Measurements from ENCODE around the gene ASCC3. TPM values are rescaled to one million over a fixed set of nuclear protein-coding genes. Genes with fewer than 3 reads are reported as not detected.
A peak's percentile ranks its signal among the peaks of the same experiment; 100 is the strongest.

The ASCC3 gene
- total and polyA plus RNA-seq, 12 donors, result 3.9 to 22.9 (median 16.1) TPM

DNA sequence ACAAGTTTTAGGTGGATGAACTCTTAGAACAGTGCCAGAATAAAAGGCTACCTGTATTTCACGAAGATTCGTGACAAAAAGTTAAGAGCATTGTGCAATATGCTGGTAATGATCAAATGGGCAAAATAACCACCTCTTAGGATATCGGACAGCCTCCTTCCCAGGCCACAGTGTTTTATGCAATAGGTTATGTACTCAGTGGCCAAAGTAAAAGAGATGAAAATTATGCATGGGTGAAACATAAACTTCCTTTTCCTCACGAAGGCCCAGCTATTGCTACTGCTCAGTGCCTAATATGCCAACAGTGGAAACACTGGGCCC is 262.8 kb downstream of the ASCC3 start:
- Histone ChIP-seq H3K27ac (no peak overlapping the region), H3K36me3 (peaks cover 0 to 70% (median 0%) of the 10 kb centered on the region in 9 donors), H3K4me3 (no peak overlapping the region), H3K27me3 (no peaks in the 10 kb centered on the region), H3K4me1 (peaks cover 0 to 13% (median 0%) of the 10 kb centered on the region in 9 donors), H3K9me3 (peaks cover 0 to 13% (median 0%) of the 10 kb centered on the region in 11 donors)
- TF ChIP-seq, protein P1, sequence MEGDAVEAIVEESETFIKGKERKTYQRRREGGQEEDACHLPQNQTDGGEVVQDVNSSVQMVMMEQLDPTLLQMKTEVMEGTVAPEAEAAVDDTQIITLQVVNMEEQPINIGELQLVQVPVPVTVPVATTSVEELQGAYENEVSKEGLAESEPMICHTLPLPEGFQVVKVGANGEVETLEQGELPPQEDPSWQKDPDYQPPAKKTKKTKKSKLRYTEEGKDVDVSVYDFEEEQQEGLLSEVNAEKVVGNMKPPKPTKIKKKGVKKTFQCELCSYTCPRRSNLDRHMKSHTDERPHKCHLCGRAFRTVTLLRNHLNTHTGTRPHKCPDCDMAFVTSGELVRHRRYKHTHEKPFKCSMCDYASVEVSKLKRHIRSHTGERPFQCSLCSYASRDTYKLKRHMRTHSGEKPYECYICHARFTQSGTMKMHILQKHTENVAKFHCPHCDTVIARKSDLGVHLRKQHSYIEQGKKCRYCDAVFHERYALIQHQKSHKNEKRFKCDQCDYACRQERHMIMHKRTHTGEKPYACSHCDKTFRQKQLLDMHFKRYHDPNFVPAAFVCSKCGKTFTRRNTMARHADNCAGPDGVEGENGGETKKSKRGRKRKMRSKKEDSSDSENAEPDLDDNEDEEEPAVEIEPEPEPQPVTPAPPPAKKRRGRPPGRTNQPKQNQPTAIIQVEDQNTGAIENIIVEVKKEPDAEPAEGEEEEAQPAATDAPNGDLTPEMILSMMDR (IDR thresholded peaks at IDR 0.05), result no peak
- DNase-seq (no peak), ATAC-seq (no peak)
- WGBS, 2 donors, result 94 to 95% methylated on average over 4 of the region's 4 CpGs
- intact Hi-C loops (cut with DNase I), result no loop called here

DNA sequence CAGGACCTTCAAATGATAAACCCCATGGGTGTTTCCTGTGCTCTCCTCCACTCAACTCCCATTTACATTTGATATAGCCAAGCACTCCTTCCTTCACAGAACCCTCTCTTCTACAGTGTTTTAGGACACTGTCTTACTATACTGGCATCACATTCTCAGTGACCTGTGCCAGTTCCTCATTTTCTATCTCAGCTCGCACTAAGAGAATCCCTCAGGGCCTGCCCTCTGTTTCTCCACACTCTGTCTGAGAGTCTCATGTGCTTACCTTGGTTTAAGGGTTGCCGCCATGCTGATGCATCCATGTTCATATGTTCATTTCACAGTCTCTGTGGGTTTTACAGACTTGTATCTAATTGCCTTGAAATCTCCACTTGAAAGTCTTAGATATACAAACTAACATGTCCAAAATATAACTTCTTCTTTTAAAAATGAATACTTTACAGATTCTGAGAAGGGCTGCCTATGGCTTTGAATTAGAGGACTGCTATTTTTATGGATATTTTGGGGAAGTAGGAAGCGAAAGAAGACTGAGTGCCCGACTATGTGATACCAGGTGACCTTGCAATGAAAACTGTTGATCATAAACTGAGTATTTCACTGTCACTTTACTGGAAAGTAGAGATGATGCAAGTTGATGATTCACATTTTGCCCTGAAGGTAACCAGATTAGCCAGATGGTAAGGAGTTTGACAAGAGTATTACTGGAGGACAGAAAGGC is 263.3 kb downstream of the ASCC3 start:
- H3K4me3 ChIP-seq, result no peak overlapping the region
- H3K27me3 ChIP-seq, result no peaks in the 10 kb centered on the region
- H3K27ac ChIP-seq, result peak overlapping the region in 1 of 10 donors; percentile 16
- H3K36me3 ChIP-seq, result peaks cover 0 to 64% (median 0%) of the 10 kb centered on the region in 9 donors
- DNase-seq (no peak), ATAC-seq (no peak)
- peaks cover 0 to 13% (median 0%) of the 10 kb centered on the region in 11 donors for H3K9me3 ChIP-seq
- H3K4me1 ChIP-seq, result peaks cover 0 to 13% (median 0%) of the 10 kb centered on the region in 9 donors
- WGBS, 2 donors, result 72 to 84% methylated on average over 4 of the region's 4 CpGs
- TF ChIP-seq, protein P1 (IDR thresholded peaks at IDR 0.05), result no peak
- intact Hi-C loops (cut with DNase I), result no loop called here

DNA sequence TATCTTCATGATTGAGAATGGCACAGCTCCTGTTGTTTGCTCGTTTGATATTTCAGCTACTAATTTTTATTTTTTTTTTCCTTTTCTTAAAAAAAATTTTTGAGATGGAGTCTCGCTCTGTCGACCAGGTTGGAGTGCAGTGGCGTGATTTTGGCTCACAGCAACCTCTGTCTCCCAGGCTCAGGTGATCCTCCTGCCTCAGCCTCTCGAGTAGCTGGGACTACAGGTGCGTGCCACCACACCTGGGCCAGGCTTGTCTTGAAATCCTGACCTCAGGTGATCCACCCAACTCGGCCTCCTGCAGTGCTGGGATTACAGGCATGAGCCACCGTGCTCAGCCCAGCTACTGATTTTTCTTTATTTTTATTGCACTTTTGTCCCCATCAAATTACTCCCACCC is 266.2 kb downstream of the ASCC3 start:
- DNase-seq (no peak), ATAC-seq (no peak)
- intact Hi-C loops (cut with DNase I), result no loop called here
- H3K4me3 ChIP-seq, result no peak overlapping the region
- no peaks in the 10 kb centered on the region for H3K27me3 ChIP-seq
- no peak overlapping the region for H3K27ac ChIP-seq
- peaks cover 0 to 38% (median 0%) of the 10 kb centered on the region in 9 donors for H3K36me3 ChIP-seq
- TF ChIP-seq, protein P1 (IDR thresholded peaks at IDR 0.05), result no peak
- 98 to 99% methylated on average over 8 of the region's 8 CpGs for WGBS, 2 donors
- H3K4me1 ChIP-seq, result peaks cover 0 to 13% (median 0%) of the 10 kb centered on the region in 9 donors
- no peaks in the 10 kb centered on the region for H3K9me3 ChIP-seq

DNA sequence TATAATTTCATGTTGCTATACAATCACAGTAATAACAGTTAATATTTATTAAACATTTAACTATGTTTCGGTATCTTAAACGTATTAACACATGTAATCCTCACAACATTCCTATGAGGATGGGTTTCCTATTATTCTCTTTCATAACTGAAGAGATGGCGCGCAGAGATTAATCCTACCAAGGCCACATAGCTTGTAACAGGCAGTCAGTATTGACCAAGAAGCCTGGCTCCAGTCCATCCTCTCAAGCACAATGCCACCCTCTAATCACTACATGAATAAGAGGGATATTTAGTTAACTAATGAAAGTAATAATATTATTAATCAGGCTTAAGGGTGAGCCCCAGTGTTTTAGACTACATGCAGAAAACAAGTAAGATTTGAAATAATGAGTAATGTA is 266.7 kb downstream of the ASCC3 start:
- WGBS, 2 donors, result 95 to 96% methylated on average over 4 of the region's 4 CpGs
- intact Hi-C loops (cut with DNase I), result no loop called here
- H3K36me3 ChIP-seq, result peaks cover 0 to 34% (median 0%) of the 10 kb centered on the region in 9 donors
- no peaks in the 10 kb centered on the region for H3K9me3 ChIP-seq
- H3K27me3 ChIP-seq, result no peaks in the 10 kb centered on the region
- no peak for ATAC-seq
- H3K4me3 ChIP-seq, result no peak overlapping the region
- DNase-seq, result no peak
- no peak overlapping the region for H3K27ac ChIP-seq
- TF ChIP-seq, protein P1 (IDR thresholded peaks at IDR 0.05), result no peak
- H3K4me1 ChIP-seq, result peaks cover 0 to 13% (median 0%) of the 10 kb centered on the region in 9 donors
